ENCODE data around the gene ISLR.

Gene ISLR

DNA sequence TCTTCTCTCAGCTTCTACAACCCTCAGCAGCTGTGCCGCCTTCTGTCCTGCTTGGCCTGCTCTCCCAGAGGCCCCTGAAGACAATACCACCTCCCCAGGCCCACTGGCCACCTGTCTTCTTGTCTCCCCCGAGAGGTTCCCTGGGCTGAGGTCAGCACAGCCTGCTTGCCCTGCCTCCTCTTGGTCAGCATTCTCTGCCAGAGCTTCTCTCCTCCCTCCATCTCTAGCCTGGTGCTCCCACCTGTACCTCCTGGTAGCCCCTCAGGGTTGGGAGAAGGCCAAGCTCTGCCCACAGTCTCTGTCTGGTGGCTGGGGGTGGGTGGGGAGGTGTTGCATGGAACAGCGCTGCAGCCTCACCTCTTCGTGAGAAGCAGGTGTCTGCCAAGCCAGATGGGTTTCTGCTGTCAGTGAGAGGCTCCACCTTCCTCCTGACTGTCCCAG lies 5.6 kb upstream of the ISLR start:
- Histone ChIP-seq H3K4me3 (replicated peaks; ENCODE audit: insufficient read depth, low read length) (no peak overlapping the region), H3K27me3 (ENCODE audit: insufficient read depth, poor library complexity, severe bottlenecking) (no peaks in the 10 kb centered on the region), H3K27ac (replicated peaks) (no peak overlapping the region)
- TF ChIP-seq GABPA (IDR thresholded peaks at IDR 0.05; ENCODE audit: low read depth) (no peak), SPI1 (IDR thresholded peaks at IDR 0.05; ENCODE audit: borderline replicate concordance, low read depth) (no peak)
- no peak for DNase-seq (ENCODE audit: low read depth in 1 of 2, low spot score in 1 of 2)

GRCh38 chr15:74168711-74169126 lies 4.8 kb upstream of the ISLR start:
- no peak for DNase-seq (ENCODE audit: low read depth in 1 of 2, low spot score in 1 of 2)
- Histone ChIP-seq H3K27ac (replicated peaks) (no peak overlapping the region), H3K27me3 (ENCODE audit: insufficient read depth, poor library complexity, severe bottlenecking) (no peaks in the 10 kb centered on the region), H3K4me3 (replicated peaks; ENCODE audit: insufficient read depth, low read length) (no peak overlapping the region)
- no peak for TF ChIP-seq REST (IDR thresholded peaks at IDR 0.05; ENCODE audit: insufficient replicate concordance, low read depth)
- no peak for TF ChIP-seq POLR2AphosphoS5 (IDR thresholded peaks at IDR 0.05; ENCODE audit: low read depth)
- no peak for TF ChIP-seq GABPA (IDR thresholded peaks at IDR 0.05; ENCODE audit: low read depth)
- no peak for TF ChIP-seq SPI1 (IDR thresholded peaks at IDR 0.05; ENCODE audit: borderline replicate concordance, low read depth)
- TF ChIP-seq CTCF (IDR thresholded peaks at IDR 0.05; ENCODE audit: insufficient read depth, low read length): no peak

DNA sequence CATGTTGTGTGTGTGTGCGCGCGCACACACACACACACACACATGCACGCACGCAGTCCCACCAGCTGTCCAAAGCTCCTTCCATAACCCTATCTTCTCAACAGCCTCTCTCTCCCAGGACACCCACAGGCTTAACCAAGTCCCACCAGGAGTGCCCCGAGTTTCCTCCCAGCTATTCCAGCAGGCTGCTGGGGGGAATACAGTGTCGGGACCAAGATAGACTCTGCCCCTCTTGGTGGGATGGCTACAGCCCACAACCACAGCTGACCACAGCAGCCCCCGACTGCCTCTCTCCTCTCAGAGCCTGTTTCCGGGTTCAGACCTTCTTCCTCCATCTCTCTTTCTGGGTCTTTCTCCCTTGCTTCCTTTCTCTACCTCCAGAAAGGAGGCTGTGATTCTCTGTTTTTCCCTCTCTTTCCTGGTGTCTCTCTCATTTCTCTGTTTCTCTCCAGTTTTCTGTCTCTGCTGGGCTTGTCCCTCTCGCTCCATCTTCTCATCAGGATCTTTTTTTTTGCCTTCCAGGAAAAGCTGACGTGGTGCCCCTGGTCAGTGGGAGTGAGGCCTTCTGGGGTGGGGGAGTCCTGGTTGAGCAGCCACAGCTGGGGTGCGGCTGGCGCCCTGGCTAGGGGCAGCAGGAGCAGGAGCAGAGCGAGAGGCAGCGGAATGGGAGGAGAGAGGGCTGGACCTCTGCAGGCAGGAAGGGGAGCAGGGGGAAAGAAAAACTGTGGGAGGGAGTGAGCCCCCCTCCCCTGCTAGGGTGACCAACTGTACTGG lies 3.3 kb upstream of the ISLR start:
- no peak for TF ChIP-seq SPI1 (IDR thresholded peaks at IDR 0.05; ENCODE audit: borderline replicate concordance, low read depth)
- TF ChIP-seq GABPA (IDR thresholded peaks at IDR 0.05; ENCODE audit: low read depth): no peak
- no peak for TF ChIP-seq POLR2AphosphoS5 (IDR thresholded peaks at IDR 0.05; ENCODE audit: low read depth)
- TF ChIP-seq REST (IDR thresholded peaks at IDR 0.05; ENCODE audit: insufficient replicate concordance, low read depth): no peak
- no peak for TF ChIP-seq CTCF (IDR thresholded peaks at IDR 0.05; ENCODE audit: insufficient read depth, low read length)
- no peak overlapping the region for H3K4me3 ChIP-seq (replicated peaks; ENCODE audit: insufficient read depth, low read length)
- no peak for DNase-seq (ENCODE audit: low read depth in 1 of 2, low spot score in 1 of 2)
- no peak overlapping the region for H3K27ac ChIP-seq (replicated peaks)
- H3K27me3 ChIP-seq (ENCODE audit: insufficient read depth, poor library complexity, severe bottlenecking): no peaks in the 10 kb centered on the region

GRCh38 chr15:74170875-74171578 lies 2.5 kb upstream of the ISLR start:
- Histone ChIP-seq H3K27me3 (ENCODE audit: insufficient read depth, poor library complexity, severe bottlenecking) (no peaks in the 10 kb centered on the region), H3K4me3 (replicated peaks; ENCODE audit: insufficient read depth, low read length) (no peak overlapping the region), H3K27ac (replicated peaks) (no peak overlapping the region)
- TF ChIP-seq REST (IDR thresholded peaks at IDR 0.05; ENCODE audit: insufficient replicate concordance, low read depth) (no peak), GABPA (IDR thresholded peaks at IDR 0.05; ENCODE audit: low read depth) (no peak), POLR2AphosphoS5 (IDR thresholded peaks at IDR 0.05; ENCODE audit: low read depth) (no peak), SPI1 (IDR thresholded peaks at IDR 0.05; ENCODE audit: borderline replicate concordance, low read depth) (no peak), CTCF (IDR thresholded peaks at IDR 0.05; ENCODE audit: insufficient read depth, low read length) (no peak)
- no peak for DNase-seq (ENCODE audit: low read depth in 1 of 2, low spot score in 1 of 2)

Measured in HL-60 (cell line).